ENCODE measurements around the gene TRAT1. TPM values are rescaled to one million over a fixed set of nuclear protein-coding genes. Genes with fewer than 3 reads are reported as not detected.

Gene TRAT1
- total and polyA plus RNA-seq, 2 donors (not counting 1 experiment from before 2014, with no cell fraction given) = 0.34 TPM; not detected in 1

- TF ChIP-seq EZH2 (IDR thresholded peaks at IDR 0.05; ENCODE audit: borderline replicate concordance, insufficient read depth, low read depth, low read length, poor library complexity, severe bottlenecking) = no peak
- TF ChIP-seq CTCF (IDR thresholded peaks at IDR 0.05) = no peak
- no peaks in the 10 kb centered on the region for H3K79me2 ChIP-seq (ENCODE audit: control insufficient read depth, insufficient read depth, low read length)
- intact Hi-C loops (cut with micrococcal nuclease) = no loop called here
- no peak overlapping the region for H3K4me2 ChIP-seq (replicated peaks; ENCODE audit: low read depth, low read length, poor library complexity, severe bottlenecking)
- H3K9me3 ChIP-seq (ENCODE audit: control extremely low read depth in 1 of 3, control insufficient read depth in 2 of 3, insufficient read depth in 1 of 3, low read length in 2 of 3) = no peaks in the 10 kb centered on the region
- no peaks in the 10 kb centered on the region for H3K36me3 ChIP-seq (replicated peaks in 1 of 2; ENCODE audit: control extremely low read depth in 1 of 2, control insufficient read depth in 1 of 2, extremely low read depth in 1 of 2, insufficient read depth in 2 of 2, low read length in 1 of 2)
- H4K20me1 ChIP-seq (ENCODE audit: control insufficient read depth, insufficient read depth, low read length, poor library complexity, severe bottlenecking) = no peaks in the 10 kb centered on the region
- H3K27me3 ChIP-seq (replicated peaks in 1 of 4; ENCODE audit: control extremely low read depth in 1 of 4, control insufficient read depth in 3 of 4, insufficient read depth in 4 of 4, low read length in 3 of 4) = no peaks in the 10 kb centered on the region
- no peak overlapping the region for H3K4me3 Mint-ChIP-seq
- peaks cover 13% of the 10 kb centered on the region for H3K27me3 Mint-ChIP-seq
- ATAC-seq (ENCODE audit: low read depth) (no peak), DNase-seq (no peak)
- H3K27ac Mint-ChIP-seq = no peak overlapping the region
- H3K9me3 Mint-ChIP-seq (ENCODE audit: insufficient read depth) = no peaks in the 10 kb centered on the region
- 100% methylated on average over 1 of the region's 2 CpGs for WGBS (ENCODE audit: insufficient coverage)
- no peak overlapping the region for H3K27ac ChIP-seq (ENCODE audit: low read length in 2 of 2)
- H3K4me3 ChIP-seq (ENCODE audit: control extremely low read depth in 1 of 5, extremely low read depth in 1 of 5, insufficient read depth in 1 of 5, low read depth in 2 of 5, low read length in 4 of 5) = no peak overlapping the region
- no peaks in the 10 kb centered on the region for H3K4me1 ChIP-seq (ENCODE audit: control insufficient read depth in 2 of 2, insufficient read depth in 2 of 2, low read length in 2 of 2)
- no peak overlapping the region for H2AFZ ChIP-seq (ENCODE audit: insufficient read depth, low read depth, low read length, poor library complexity, severe bottlenecking)
- ChIA-PET POLR2A (no interaction called here), CTCF (no interaction called here)
- H3K4me1 Mint-ChIP-seq = no peaks in the 10 kb centered on the region
- H3K9ac ChIP-seq (ENCODE audit: low read length) = no peak overlapping the region
Observed at GRCh38 chr3:108835101-108835500, 12.5 kb downstream of the TRAT1 start.

- Histone ChIP-seq H3K9me3 (ENCODE audit: control extremely low read depth in 1 of 3, control insufficient read depth in 2 of 3, insufficient read depth in 1 of 3, low read length in 2 of 3) (no peaks in the 10 kb centered on the region), H3K4me2 (replicated peaks; ENCODE audit: low read depth, low read length, poor library complexity, severe bottlenecking) (no peak overlapping the region), H4K20me1 (ENCODE audit: control insufficient read depth, insufficient read depth, low read length, poor library complexity, severe bottlenecking) (no peaks in the 10 kb centered on the region), H3K27me3 (replicated peaks in 1 of 4; ENCODE audit: control extremely low read depth in 1 of 4, control insufficient read depth in 3 of 4, insufficient read depth in 4 of 4, low read length in 3 of 4) (no peaks in the 10 kb centered on the region), H3K9ac (ENCODE audit: low read length) (no peak overlapping the region), H3K79me2 (ENCODE audit: control insufficient read depth, insufficient read depth, low read length) (no peaks in the 10 kb centered on the region), H3K4me1 (ENCODE audit: control insufficient read depth in 2 of 2, insufficient read depth in 2 of 2, low read length in 2 of 2) (no peaks in the 10 kb centered on the region), H3K4me3 (ENCODE audit: control extremely low read depth in 1 of 5, extremely low read depth in 1 of 5, insufficient read depth in 1 of 5, low read depth in 2 of 5, low read length in 4 of 5) (no peak overlapping the region), H3K36me3 (replicated peaks in 1 of 2; ENCODE audit: control extremely low read depth in 1 of 2, control insufficient read depth in 1 of 2, extremely low read depth in 1 of 2, insufficient read depth in 2 of 2, low read length in 1 of 2) (no peaks in the 10 kb centered on the region), H2AFZ (ENCODE audit: insufficient read depth, low read depth, low read length, poor library complexity, severe bottlenecking) (no peak overlapping the region), H3K27ac (ENCODE audit: low read length in 2 of 2) (no peak overlapping the region)
- POLR2A ChIA-PET = no interaction called here
- Mint-ChIP-seq H3K4me1 (no peaks in the 10 kb centered on the region), H3K4me3 (no peak overlapping the region), H3K9me3 (ENCODE audit: insufficient read depth) (no peaks in the 10 kb centered on the region), H3K27me3 (peaks cover 13% of the 10 kb centered on the region), H3K27ac (no peak overlapping the region)
- ATAC-seq (ENCODE audit: low read depth) (no peak), DNase-seq (no peak)
- intact Hi-C loops (cut with micrococcal nuclease) = no loop called here
- CTCF ChIA-PET = no interaction called here
- TF ChIP-seq EZH2 (IDR thresholded peaks at IDR 0.05; ENCODE audit: borderline replicate concordance, insufficient read depth, low read depth, low read length, poor library complexity, severe bottlenecking) (no peak), CTCF (IDR thresholded peaks at IDR 0.05) (no peak)
- WGBS (ENCODE audit: insufficient coverage) = 100% methylated on average over 2 of the region's 3 CpGs
Observed at GRCh38 chr3:108838436-108838835, 15.8 kb downstream of the TRAT1 start.
